ENCODE data around the gene TOP2A.

Gene TOP2A

GRCh38 chr17:40364906-40365305 lies 52.8 kb downstream of the TOP2A start:
- H3K4me1 ChIP-seq (ENCODE audit: control insufficient read depth, insufficient read depth, low read length, unreplicated experiment): peaks cover 5% of the 10 kb centered on the region
- H3K4me3 ChIP-seq (ENCODE audit: low read depth, low read length): peak overlapping the region; percentile 93; the same call in 1 of the 2 replicates
- no peaks in the 10 kb centered on the region for H3K79me2 ChIP-seq (ENCODE audit: control insufficient read depth, insufficient read depth, low read length, unreplicated experiment)
- no peaks in the 10 kb centered on the region for H3K36me3 ChIP-seq (ENCODE audit: insufficient read depth, low read length)
- H2AFZ ChIP-seq (ENCODE audit: low read length, unreplicated experiment): no peak overlapping the region
- no peaks in the 10 kb centered on the region for H3K27me3 ChIP-seq (ENCODE audit: insufficient read depth, low read length)
- H3K27ac ChIP-seq (ENCODE audit: low read depth, low read length): no peak overlapping the region

GRCh38 chr17:40364121-40364861 lies 53.4 kb downstream of the TOP2A start, which contains the start of gene GJD3:
TSS of gene GJD3 (minus strand) at chr17:40364737. CDS start at chr17:40363815, 922 bp downstream.
- Histone ChIP-seq H3K36me3 (ENCODE audit: insufficient read depth, low read length) (no peaks in the 10 kb centered on the region), H2AFZ (ENCODE audit: low read length, unreplicated experiment) (no peak within 1 kb of the TSS), H3K4me3 (ENCODE audit: low read depth, low read length) (peak within 1 kb of the TSS; percentile 93), H3K79me2 (ENCODE audit: control insufficient read depth, insufficient read depth, low read length, unreplicated experiment) (no peaks in the 10 kb centered on the region), H3K27ac (ENCODE audit: low read depth, low read length) (no peak within 1 kb of the TSS), H3K27me3 (ENCODE audit: insufficient read depth, low read length) (no peaks in the 10 kb centered on the region), H3K4me1 (ENCODE audit: control insufficient read depth, insufficient read depth, low read length, unreplicated experiment) (peaks cover 5% of the 10 kb centered on the region)

GRCh38 chr17:40363111-40363827 lies 54.4 kb downstream of the TOP2A start:
- Histone ChIP-seq H3K4me3 (ENCODE audit: low read depth, low read length) (peak overlapping the region; percentile 93), H3K27me3 (ENCODE audit: insufficient read depth, low read length) (no peaks in the 10 kb centered on the region), H3K4me1 (ENCODE audit: control insufficient read depth, insufficient read depth, low read length, unreplicated experiment) (peaks cover 8% of the 10 kb centered on the region), H3K36me3 (ENCODE audit: insufficient read depth, low read length) (no peaks in the 10 kb centered on the region), H2AFZ (ENCODE audit: low read length, unreplicated experiment) (peak overlapping the region; percentile 56), H3K79me2 (ENCODE audit: control insufficient read depth, insufficient read depth, low read length, unreplicated experiment) (no peaks in the 10 kb centered on the region), H3K27ac (ENCODE audit: low read depth, low read length) (no peak overlapping the region)

- H3K27ac ChIP-seq (ENCODE audit: low read depth, low read length): no peak overlapping the region
- no peaks in the 10 kb centered on the region for H3K79me2 ChIP-seq (ENCODE audit: control insufficient read depth, insufficient read depth, low read length, unreplicated experiment)
- H3K36me3 ChIP-seq (ENCODE audit: insufficient read depth, low read length): no peaks in the 10 kb centered on the region
- H3K4me3 ChIP-seq (ENCODE audit: low read depth, low read length): peak overlapping the region; percentile 93
- H3K27me3 ChIP-seq (ENCODE audit: insufficient read depth, low read length): no peaks in the 10 kb centered on the region
- peaks cover 8% of the 10 kb centered on the region for H3K4me1 ChIP-seq (ENCODE audit: control insufficient read depth, insufficient read depth, low read length, unreplicated experiment)
- H2AFZ ChIP-seq (ENCODE audit: low read length, unreplicated experiment): peak overlapping the region; percentile 56
Measured at GRCh38 chr17:40362696-40363110, 55.0 kb downstream of the TOP2A start.

- Histone ChIP-seq H3K4me1 (ENCODE audit: control insufficient read depth, insufficient read depth, low read length, unreplicated experiment) (peaks cover 8% of the 10 kb centered on the region), H3K4me3 (ENCODE audit: low read depth, low read length) (peak overlapping the region; percentile 93)
Measured at GRCh38 chr17:40361925-40362695, 55.6 kb downstream of the TOP2A start.

GRCh38 chr17:40361063-40361924 lies 56.4 kb downstream of the TOP2A start:
- H3K4me1 ChIP-seq (ENCODE audit: control insufficient read depth, insufficient read depth, low read length, unreplicated experiment): peaks cover 8% of the 10 kb centered on the region
- H3K36me3 ChIP-seq (ENCODE audit: insufficient read depth, low read length): no peaks in the 10 kb centered on the region
- H3K27ac ChIP-seq (ENCODE audit: low read depth, low read length): no peak overlapping the region
- no peak overlapping the region for H2AFZ ChIP-seq (ENCODE audit: low read length, unreplicated experiment)
- no peaks in the 10 kb centered on the region for H3K79me2 ChIP-seq (ENCODE audit: control insufficient read depth, insufficient read depth, low read length, unreplicated experiment)
- H3K4me3 ChIP-seq (ENCODE audit: low read depth, low read length): no peak overlapping the region
- H3K27me3 ChIP-seq (ENCODE audit: insufficient read depth, low read length): no peaks in the 10 kb centered on the region

More at GRCh38 chr17:40361925-40362695, 55.6 kb downstream of the TOP2A start:
- H2AFZ ChIP-seq (ENCODE audit: low read length, unreplicated experiment): no peak overlapping the region
- no peaks in the 10 kb centered on the region for H3K79me2 ChIP-seq (ENCODE audit: control insufficient read depth, insufficient read depth, low read length, unreplicated experiment)
- H3K27ac ChIP-seq (ENCODE audit: low read depth, low read length): no peak overlapping the region
- no peaks in the 10 kb centered on the region for H3K36me3 ChIP-seq (ENCODE audit: insufficient read depth, low read length)
- no peaks in the 10 kb centered on the region for H3K27me3 ChIP-seq (ENCODE audit: insufficient read depth, low read length)

GRCh38 chr17:40360091-40360490 lies 57.6 kb downstream of the TOP2A start:
- H3K36me3 ChIP-seq (ENCODE audit: insufficient read depth, low read length): no peaks in the 10 kb centered on the region
- no peaks in the 10 kb centered on the region for H3K27me3 ChIP-seq (ENCODE audit: insufficient read depth, low read length)
- H3K27ac ChIP-seq (ENCODE audit: low read depth, low read length): no peak overlapping the region
- H3K4me1 ChIP-seq (ENCODE audit: control insufficient read depth, insufficient read depth, low read length, unreplicated experiment): peaks cover 8% of the 10 kb centered on the region
- no peak overlapping the region for H3K4me3 ChIP-seq (ENCODE audit: low read depth, low read length)
- H2AFZ ChIP-seq (ENCODE audit: low read length, unreplicated experiment): no peak overlapping the region
- H3K79me2 ChIP-seq (ENCODE audit: control insufficient read depth, insufficient read depth, low read length, unreplicated experiment): no peaks in the 10 kb centered on the region

- H3K4me3 ChIP-seq (ENCODE audit: low read depth, low read length): peak overlapping the region; percentile 46
- H2AFZ ChIP-seq (ENCODE audit: low read length, unreplicated experiment): peak overlapping the region; percentile 57
- H3K36me3 ChIP-seq (ENCODE audit: insufficient read depth, low read length): no peaks in the 10 kb centered on the region
- H3K79me2 ChIP-seq (ENCODE audit: control insufficient read depth, insufficient read depth, low read length, unreplicated experiment): no peaks in the 10 kb centered on the region
- no peaks in the 10 kb centered on the region for H3K27me3 ChIP-seq (ENCODE audit: insufficient read depth, low read length)
- peaks cover 3% of the 10 kb centered on the region for H3K4me1 ChIP-seq (ENCODE audit: control insufficient read depth, insufficient read depth, low read length, unreplicated experiment)
- peak overlapping the region; percentile 47 for H3K27ac ChIP-seq (ENCODE audit: low read depth, low read length)
Measured at GRCh38 chr17:40358323-40359038, 59.2 kb downstream of the TOP2A start.

- Histone ChIP-seq H3K27ac (ENCODE audit: low read depth, low read length) (no peak overlapping the region), H3K36me3 (ENCODE audit: insufficient read depth, low read length) (no peaks in the 10 kb centered on the region), H3K4me1 (ENCODE audit: control insufficient read depth, insufficient read depth, low read length, unreplicated experiment) (peaks cover 13% of the 10 kb centered on the region), H3K27me3 (ENCODE audit: insufficient read depth, low read length) (no peaks in the 10 kb centered on the region), H3K79me2 (ENCODE audit: control insufficient read depth, insufficient read depth, low read length, unreplicated experiment) (no peaks in the 10 kb centered on the region), H3K4me3 (ENCODE audit: low read depth, low read length) (no peak overlapping the region), H2AFZ (ENCODE audit: low read length, unreplicated experiment) (no peak overlapping the region)
Measured at GRCh38 chr17:40356990-40357881, 60.5 kb downstream of the TOP2A start.
